Calu3 (cell line): Measurements from ENCODE around the gene PLXNA4. TPM values are rescaled to one million over a fixed set of nuclear protein-coding genes. Genes with fewer than 3 reads are reported as not detected.

Experiments used
- BruUV-seq: library from RNA; stranded (reverse); fragments of 400-500 nt; replicated peaks from 2 replicates; lab custom pipeline; 2021; lab: Mats Ljungman, UMichigan
- CTCF ChIA-PET: fragments of 300-600 bp; sonication (Branson Sonifier 250); formaldehyde crosslinking; loops from one replicate; lab custom pipeline; 2022; ENCODE audit warnings: antibody characterized with exemption; lab: Charles Lee
- DNase-seq: peaks from one replicate; pipeline ENCODE4 v3.0.0; 2022
- H3K27ac Mint-ChIP-seq: one replicate; pipeline ENCODE4 v1.8.0; 2022; ENCODE audit warnings: mixed read lengths; ENCODE audit not compliant: unreplicated experiment
- H3K27me3 Mint-ChIP-seq: one replicate; pipeline ENCODE4 v1.8.0; 2022; ENCODE audit warnings: mixed read lengths; ENCODE audit not compliant: unreplicated experiment
- H3K36me3 Mint-ChIP-seq: one replicate; pipeline ENCODE4 v1.8.0; 2022; ENCODE audit warnings: mild to moderate bottlenecking, moderate library complexity, mixed read lengths; ENCODE audit not compliant: insufficient read depth, unreplicated experiment
- H3K4me1 Mint-ChIP-seq: one replicate; pipeline ENCODE4 v1.8.0; 2022; ENCODE audit warnings: mild to moderate bottlenecking, low read depth, mixed read lengths; ENCODE audit not compliant: unreplicated experiment
- H3K4me3 Mint-ChIP-seq: one replicate; pipeline ENCODE4 v1.8.0; 2022; ENCODE audit warnings: mild to moderate bottlenecking, low read depth, moderate library complexity, mixed read lengths; ENCODE audit not compliant: unreplicated experiment
- H3K9me3 Mint-ChIP-seq: one replicate; pipeline ENCODE4 v1.8.0; 2022; ENCODE audit warnings: low read depth, mixed read lengths; ENCODE audit not compliant: unreplicated experiment
- CTCF ChIP-seq: fragments of 200-600 bp; IDR thresholded peaks from one replicate; pipeline ENCODE4 v1.8.0; 2022; ENCODE audit warnings: antibody characterized with exemption; ENCODE audit not compliant: unreplicated experiment
- intact Hi-C: fragments of 100-400 bp; cut with micrococcal nuclease; formaldehyde crosslinking; loops from one replicate; pipeline ENCODE4 v1.10.0; 2022; ENCODE audit not compliant: unreplicated experiment
- total RNA-seq: library from RNA; stranded (reverse); gene quantifications from 2 replicates; pipeline ENCODE4 v1.2.3, GENCODE V29; 2022

The PLXNA4 gene
- total RNA-seq, 1 experiment from 2014 or later, result not detected

DNA sequence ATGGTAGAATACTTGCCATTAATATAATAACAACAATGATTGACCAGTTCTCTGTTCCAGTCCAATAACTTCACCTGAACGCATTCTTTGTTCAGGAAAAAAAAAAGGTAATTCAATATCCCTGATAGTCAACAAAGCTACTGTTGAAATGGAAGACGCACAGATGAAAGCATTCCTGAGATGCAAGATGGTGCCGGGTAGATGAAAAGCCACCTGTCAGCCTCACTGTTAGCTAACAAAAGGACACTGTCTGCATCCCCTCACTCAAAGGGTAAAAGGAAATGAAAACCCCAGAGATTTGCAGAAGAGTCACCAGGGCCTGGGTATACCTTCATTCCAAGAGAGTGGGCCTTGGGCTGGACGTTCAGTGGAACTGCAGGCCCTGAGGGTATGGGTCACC, 357.4 kb downstream of the PLXNA4 start:
- peaks cover 42% of the 10 kb centered on the region for H3K27me3 Mint-ChIP-seq
- no peaks in the 10 kb centered on the region for H3K36me3 Mint-ChIP-seq
- BruUV-seq, result no TSS peak
- intact Hi-C loops, result no loop called here
- no peak overlapping the region for H3K27ac Mint-ChIP-seq
- TF ChIP-seq CTCF, result no peak
- no peak for DNase-seq
- H3K9me3 Mint-ChIP-seq, result no peaks in the 10 kb centered on the region
- H3K4me3 Mint-ChIP-seq, result no peak overlapping the region
- H3K4me1 Mint-ChIP-seq, result no peaks in the 10 kb centered on the region
- CTCF ChIA-PET, result interaction anchor here (0.7 kb wide), 1 partner anchor 11 kb away, joined by 3 read pairs; no protein-coding TSS in a partner anchor

GRCh38 chr7:132216847-132217525, 359.3 kb downstream of the PLXNA4 start:
- Mint-ChIP-seq H3K36me3 (no peaks in the 10 kb centered on the region), H3K4me3 (no peak overlapping the region), H3K4me1 (no peaks in the 10 kb centered on the region), H3K9me3 (no peaks in the 10 kb centered on the region), H3K27ac (no peak overlapping the region), H3K27me3 (peaks cover 43% of the 10 kb centered on the region)
- CTCF ChIA-PET, result no interaction called here
- BruUV-seq, result no TSS peak
- TF ChIP-seq CTCF, result no peak
- no peak for DNase-seq
- intact Hi-C loops, result no loop called here

- Mint-ChIP-seq H3K9me3 (no peaks in the 10 kb centered on the region), H3K4me3 (no peak overlapping the region), H3K27ac (no peak overlapping the region), H3K27me3 (peaks cover 43% of the 10 kb centered on the region), H3K36me3 (no peaks in the 10 kb centered on the region), H3K4me1 (no peaks in the 10 kb centered on the region)
- BruUV-seq, result no TSS peak
- CTCF ChIA-PET, result no interaction called here
- TF ChIP-seq CTCF, result no peak
- no peak for DNase-seq
- intact Hi-C loops, result no loop called here
Observed at GRCh38 chr7:132214452-132214851, 361.8 kb downstream of the PLXNA4 start.

DNA sequence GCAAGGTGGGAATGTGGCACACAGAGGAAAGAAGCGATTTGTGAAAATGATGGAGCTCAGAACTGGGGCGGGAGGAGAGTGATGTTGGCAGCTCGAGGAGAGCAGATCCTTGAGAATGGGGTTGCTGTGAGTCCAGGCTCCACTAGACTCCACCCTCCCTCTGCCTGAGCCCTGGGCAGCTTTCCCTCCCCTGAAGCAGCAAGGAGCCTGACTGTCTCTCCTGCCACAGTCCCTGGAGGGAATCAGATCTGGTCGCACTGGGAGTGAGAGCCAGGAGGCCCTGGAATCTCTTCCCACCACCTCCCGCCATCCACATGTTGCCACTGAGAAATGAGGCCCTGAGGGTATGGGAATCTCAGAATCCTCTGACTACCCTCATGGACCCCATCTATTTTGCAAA, 362.7 kb downstream of the PLXNA4 start:
- H3K4me1 Mint-ChIP-seq, result no peaks in the 10 kb centered on the region
- H3K4me3 Mint-ChIP-seq, result no peak overlapping the region
- H3K36me3 Mint-ChIP-seq, result no peaks in the 10 kb centered on the region
- no TSS peak for BruUV-seq
- intact Hi-C loops, result no loop called here
- peaks cover 43% of the 10 kb centered on the region for H3K27me3 Mint-ChIP-seq
- TF ChIP-seq CTCF, result no peak
- H3K9me3 Mint-ChIP-seq, result no peaks in the 10 kb centered on the region
- H3K27ac Mint-ChIP-seq, result no peak overlapping the region
- CTCF ChIA-PET, result no interaction called here
- no peak for DNase-seq
